Erythroblast (primary cell): Measurements from ENCODE around the gene PIAS1.
"Not testable (repeated sequence)": the region's sequence is repeated elsewhere in the genome, so short reads cannot be mapped to it uniquely, and the experiment has no call there.

Experiments
- DNase-seq, 2 experiments: peaks; one replicate each; lab custom pipeline; 2025; lab: John Stamatoyannopoulos, UW
- GATA1 ChIP-seq: IDR thresholded peaks from 2 replicates; pipeline ENCODE4 v1.6.1; 2011; ENCODE audit warnings: low read depth, mild to moderate bottlenecking, control low read depth, low read length, moderate library complexity
- POLR2A ChIP-seq: IDR thresholded peaks from 2 replicates; pipeline ENCODE4 v1.6.1; 2011; ENCODE audit warnings: mild to moderate bottlenecking, low read length

Gene PIAS1

DNA sequence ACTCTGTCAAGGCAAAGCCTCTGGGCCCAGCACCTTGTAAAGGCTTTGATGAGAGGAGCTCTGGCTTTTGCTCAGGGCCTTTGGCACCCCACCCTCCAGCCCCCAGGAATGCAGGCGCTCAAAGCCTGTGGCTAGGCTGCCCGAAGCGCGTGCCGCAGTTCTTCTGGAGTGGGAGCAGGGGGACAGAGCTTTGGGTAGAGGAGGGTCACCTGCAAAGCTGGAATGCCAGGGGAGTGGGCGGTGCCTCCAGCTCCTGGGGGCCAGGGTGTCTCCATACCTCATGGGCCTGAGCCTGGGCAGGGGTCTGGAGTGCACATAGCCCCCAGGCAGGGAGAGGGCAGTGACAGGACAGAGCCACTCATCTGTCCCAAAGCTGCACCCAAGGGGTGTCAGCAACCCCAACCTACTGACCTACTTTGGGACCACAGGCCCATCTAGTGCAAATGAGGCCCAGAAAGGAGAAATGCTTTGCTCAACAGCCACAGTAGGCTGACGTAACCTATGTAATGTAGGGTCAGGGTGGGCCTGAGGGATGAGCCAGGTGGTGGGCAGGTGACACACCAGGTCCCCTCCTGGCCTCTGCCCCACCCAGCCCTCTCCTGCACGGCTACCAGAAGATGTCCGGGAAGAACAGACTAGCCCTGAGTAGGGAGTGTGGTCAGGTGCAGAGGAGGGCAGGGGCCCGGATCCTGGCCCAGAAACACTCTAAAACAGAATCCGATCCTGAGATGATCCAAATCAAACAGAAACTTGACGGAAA is 153.2 kb downstream of the PIAS1 start:
- TF ChIP-seq POLR2A = no peak
- TF ChIP-seq GATA1 = no peak

DNA sequence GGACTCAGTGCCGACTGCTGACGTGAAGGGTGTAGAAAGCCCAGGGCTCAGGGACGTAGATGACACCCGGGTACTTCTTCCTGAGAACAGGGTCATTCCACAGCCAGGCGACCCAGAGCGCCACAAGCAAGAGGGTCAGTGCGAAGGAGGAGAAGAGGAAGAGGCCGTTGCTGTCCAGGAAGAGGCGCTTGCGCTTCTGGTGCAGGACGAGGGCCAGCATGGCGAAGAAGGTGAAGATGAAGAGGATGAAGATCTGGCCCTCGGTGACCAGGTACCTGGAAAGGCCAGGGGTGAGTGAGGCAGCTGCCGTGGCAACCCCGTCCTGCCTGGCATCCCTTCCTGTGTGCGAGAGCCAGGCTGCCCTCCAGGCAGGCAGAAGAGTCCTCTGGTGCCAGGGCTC is 154.0 kb downstream of the PIAS1 start:
- DNase-seq = no peak
- TF ChIP-seq GATA1 (no peak), POLR2A (no peak)

More for the DNA sequence above, 153.2 kb downstream of the PIAS1 start:
- DNase-seq = no peak

DNA sequence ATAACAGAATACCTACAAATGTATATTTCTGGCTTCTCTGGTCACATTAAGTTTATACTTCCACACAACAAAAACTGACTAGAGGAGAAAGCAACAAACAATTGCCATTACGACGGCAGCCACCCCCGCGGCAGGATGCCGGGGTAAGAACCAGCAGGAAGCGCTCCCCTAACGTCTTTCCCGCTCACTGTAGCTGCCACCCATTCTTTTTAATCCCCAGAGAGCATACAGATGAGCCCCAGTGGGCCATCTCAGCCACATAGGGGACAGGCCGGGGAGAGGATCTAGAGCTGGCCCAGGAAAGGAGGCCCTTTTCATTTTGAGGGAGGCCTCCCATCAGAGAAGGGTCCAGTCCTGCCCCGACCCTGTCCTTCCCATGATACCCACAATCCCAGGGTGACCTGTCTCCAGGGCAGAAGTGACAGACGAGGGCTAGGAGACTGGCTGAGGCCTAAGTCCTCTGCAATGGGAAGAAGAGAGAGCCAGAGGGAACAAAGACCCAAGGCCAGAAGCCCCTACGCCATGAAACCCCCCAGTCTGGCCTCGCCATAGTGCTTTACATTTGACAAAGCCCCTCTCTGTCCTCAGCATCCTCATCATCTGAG is 154.6 kb downstream of the PIAS1 start:
- DNase-seq = no peak
- no peak for TF ChIP-seq POLR2A
- TF ChIP-seq GATA1 = no peak

- TF ChIP-seq POLR2A (no peak), GATA1 (no peak)
- DNase-seq = no peak
Measured at GRCh38 chr15:68209272-68209671, 155.2 kb downstream of the PIAS1 start.

- DNase-seq = no peak
- TF ChIP-seq POLR2A (no peak), GATA1 (no peak)
Measured at GRCh38 chr15:68209735-68210408, 155.8 kb downstream of the PIAS1 start.

DNA sequence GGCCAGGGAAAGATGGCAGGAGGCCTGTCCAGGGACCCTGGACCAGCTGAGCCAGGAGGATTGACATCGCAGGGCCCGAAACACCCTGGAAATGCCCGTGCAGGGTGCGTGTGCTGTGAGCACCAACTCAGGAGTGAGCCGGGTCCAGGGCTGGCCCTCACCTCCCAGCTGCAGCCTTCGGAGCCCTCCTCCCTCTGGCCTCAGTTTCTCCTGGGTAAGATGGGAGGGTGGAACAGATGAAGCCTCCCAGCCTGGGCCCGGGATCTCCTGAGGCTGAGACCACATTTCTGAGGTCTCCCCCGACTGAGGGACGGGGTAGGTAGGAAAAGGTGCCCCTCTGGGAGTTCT is 156.3 kb downstream of the PIAS1 start:
- DNase-seq = no peak
- TF ChIP-seq POLR2A = no peak
- no peak for TF ChIP-seq GATA1

DNA sequence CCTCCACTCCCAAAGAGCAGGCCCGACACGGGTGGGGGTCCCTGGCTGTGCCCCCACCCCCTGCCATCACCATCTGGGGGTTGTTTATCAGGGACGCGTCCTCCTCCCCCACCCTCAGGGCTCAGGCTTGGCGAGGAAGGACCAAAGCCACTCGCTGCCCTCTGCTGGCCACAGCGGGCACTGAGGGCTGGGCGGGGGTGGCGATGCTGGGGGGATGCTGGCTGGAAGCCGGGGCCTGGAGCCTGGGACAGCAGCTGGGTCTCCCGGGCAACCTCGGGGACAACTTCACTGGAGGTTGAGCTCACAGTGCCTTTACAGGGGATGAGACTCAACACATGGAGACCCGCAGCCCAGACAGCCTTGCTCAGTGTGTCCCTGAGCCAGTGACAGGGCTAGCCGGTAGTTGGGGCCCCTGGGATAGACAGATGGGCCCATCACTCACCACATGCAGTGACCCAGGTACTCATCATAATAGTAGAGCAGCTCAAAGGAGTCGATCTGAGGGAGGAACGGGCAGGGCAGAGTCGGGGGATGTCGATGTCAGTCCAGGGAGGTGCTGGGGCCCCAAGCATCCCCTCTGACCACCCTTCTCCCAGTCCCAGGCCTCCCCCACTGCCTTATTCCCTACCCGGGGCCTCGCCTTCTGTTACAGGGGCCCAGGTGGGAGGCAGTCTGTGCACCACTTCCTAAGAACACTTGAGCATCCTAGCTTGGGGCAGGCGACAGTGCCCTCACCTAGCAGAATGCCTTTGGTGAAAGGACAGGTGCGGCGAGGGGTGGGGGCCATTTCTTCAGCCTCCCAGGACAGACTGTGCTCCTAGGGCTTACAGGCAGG is 156.9 kb downstream of the PIAS1 start:
- TF ChIP-seq POLR2A = no peak
- no peak for TF ChIP-seq GATA1
- DNase-seq = peak; percentile 41 to 61

- no peak for DNase-seq
- TF ChIP-seq GATA1 = no peak
- TF ChIP-seq POLR2A = no peak
Measured at GRCh38 chr15:68211656-68212320, 157.7 kb downstream of the PIAS1 start.

DNA sequence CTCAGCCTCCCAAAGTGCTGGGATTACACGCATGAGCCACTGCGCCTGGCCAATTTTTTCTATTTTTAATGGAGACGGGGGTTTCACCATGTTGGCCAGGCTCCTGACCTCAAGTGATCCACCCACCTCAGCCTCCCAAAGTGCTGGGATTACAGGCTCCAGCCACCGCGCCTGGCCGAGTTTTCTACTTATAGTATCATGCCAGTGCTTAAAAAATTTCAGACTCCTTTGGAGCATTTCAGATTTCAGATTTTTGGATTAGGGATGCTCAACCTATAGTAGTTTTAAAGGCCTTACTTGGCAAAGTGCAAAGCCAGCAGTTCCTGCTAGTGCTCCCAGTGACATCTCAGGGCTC is 159.4 kb downstream of the PIAS1 start:
- DNase-seq = not testable (repeated sequence)

- DNase-seq = no peak
Measured at GRCh38 chr15:68213991-68214837, 160.1 kb downstream of the PIAS1 start.

DNA sequence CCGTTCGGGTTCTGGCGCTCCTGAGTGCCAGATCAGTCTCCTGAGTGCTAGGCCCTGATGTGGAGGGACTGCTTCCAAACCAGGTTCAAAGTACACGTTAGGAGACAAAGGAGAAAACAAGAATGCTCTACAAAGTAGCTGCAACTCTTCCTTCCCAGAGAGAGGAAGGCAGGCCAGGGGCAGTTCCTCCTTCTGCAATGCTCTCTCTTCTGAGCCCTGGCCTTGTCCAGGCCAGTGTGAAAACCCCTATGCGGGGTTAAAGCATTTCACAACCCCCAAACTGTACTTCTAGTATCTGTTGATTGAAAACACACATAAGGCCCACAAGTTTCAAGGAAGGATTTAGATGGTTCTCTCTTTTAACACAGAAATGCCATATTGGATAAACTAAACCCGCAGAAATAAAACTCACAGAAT is 160.7 kb downstream of the PIAS1 start:
- TF ChIP-seq POLR2A = no peak
- TF ChIP-seq GATA1 = no peak
- no peak for DNase-seq

More at GRCh38 chr15:68213991-68214837, 160.1 kb downstream of the PIAS1 start:
- TF ChIP-seq POLR2A (no peak), GATA1 (no peak)

DNA sequence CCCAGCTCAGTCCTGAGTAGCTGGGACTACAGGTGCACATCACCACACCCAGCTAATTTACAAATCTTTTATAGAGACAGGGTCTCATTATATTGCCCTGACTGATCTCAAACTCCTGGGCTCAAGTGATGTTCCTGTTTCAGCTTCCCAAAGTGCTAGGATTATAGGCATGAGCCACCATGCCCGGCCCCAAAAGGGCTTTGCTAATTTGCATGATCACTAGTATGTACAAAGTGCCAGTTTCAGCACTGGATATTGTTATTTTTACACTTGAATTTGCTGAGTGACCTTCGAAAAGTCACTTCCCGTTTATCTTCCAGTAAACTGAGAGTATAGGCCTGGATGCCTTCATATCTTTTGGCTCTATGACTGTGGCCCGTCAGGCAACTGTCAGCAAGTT is 163.2 kb downstream of the PIAS1 start:
- TF ChIP-seq POLR2A = no peak
- TF ChIP-seq GATA1 = no peak
- no peak for DNase-seq
